ENCODE measurements around the gene NAP1L4.

The NAP1L4 gene

GRCh38 chr11:3030289-3031070 lies 38.4 kb upstream of the NAP1L4 start:
- DNase-seq (ENCODE audit: low read depth) = no peak
- no peak overlapping the region for H3K4me3 ChIP-seq (ENCODE audit: low read depth, low read length)

DNA sequence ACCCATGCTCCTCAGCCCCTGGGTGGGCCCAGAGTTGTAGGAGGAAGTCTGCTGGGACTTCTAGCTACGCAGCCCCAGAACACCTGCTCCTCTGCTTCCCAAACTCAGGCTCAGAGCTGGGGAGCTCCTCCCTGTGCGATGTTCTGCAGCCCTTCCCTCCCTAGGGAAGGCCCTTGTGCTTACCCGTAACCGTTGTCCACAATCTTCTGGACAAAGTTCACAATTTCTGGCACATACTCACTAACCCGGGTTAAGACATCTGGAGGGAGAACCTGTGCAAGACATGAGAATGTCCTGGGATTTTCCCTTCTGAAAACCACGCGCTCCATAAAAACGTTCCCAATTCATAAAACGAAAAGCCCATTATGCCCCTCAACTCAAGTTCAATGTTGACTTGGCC lies 36.7 kb upstream of the NAP1L4 start:
- no peak for DNase-seq (ENCODE audit: low read depth)
- no peak overlapping the region for H3K4me3 ChIP-seq (ENCODE audit: low read depth, low read length)
- no peak for TF ChIP-seq CTCF (IDR thresholded peaks at IDR 0.05; ENCODE audit: insufficient read depth, low read depth, low read length, missing control alignments)

More at GRCh38 chr11:3030289-3031070, 38.4 kb upstream of the NAP1L4 start:
- TF ChIP-seq CTCF (IDR thresholded peaks at IDR 0.05; ENCODE audit: insufficient read depth, low read depth, low read length, missing control alignments) = no peak

DNA sequence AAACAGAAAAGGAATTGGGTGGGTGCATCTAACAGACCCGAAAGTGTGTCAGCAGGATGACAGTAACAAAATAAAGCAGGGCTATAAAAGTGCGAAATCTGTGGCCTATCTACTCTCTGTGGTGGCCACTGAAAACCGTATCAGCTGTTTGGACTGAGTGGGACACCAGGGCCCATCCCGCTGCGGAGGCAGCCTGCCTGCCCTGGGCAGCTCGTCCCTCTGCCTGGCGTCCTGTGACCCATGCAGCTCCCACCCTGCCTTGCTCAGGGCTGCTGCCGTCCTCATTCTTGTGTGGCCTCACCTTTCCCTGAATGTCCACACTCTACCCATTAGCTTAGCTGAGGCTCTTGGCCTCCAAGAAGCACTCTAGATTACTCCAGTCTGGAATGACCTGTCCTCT lies 34.7 kb upstream of the NAP1L4 start:
- no peak overlapping the region for H3K4me3 ChIP-seq (ENCODE audit: low read depth, low read length)
- no peak for TF ChIP-seq CTCF (IDR thresholded peaks at IDR 0.05; ENCODE audit: insufficient read depth, low read depth, low read length, missing control alignments)
- DNase-seq (ENCODE audit: low read depth) = no peak

GRCh38 chr11:3022982-3023381 lies 30.9 kb upstream of the NAP1L4 start:
- no peak for TF ChIP-seq CTCF (IDR thresholded peaks at IDR 0.05; ENCODE audit: insufficient read depth, low read depth, low read length, missing control alignments)
- no peak overlapping the region for H3K4me3 ChIP-seq (ENCODE audit: low read depth, low read length)
- DNase-seq (ENCODE audit: low read depth) = no peak

GRCh38 chr11:3022300-3022967 lies 30.3 kb upstream of the NAP1L4 start:
- peak; percentile 60 for DNase-seq (ENCODE audit: low read depth)
- no peak overlapping the region for H3K4me3 ChIP-seq (ENCODE audit: low read depth, low read length)
- TF ChIP-seq CTCF (IDR thresholded peaks at IDR 0.05; ENCODE audit: insufficient read depth, low read depth, low read length, missing control alignments) = no peak

GRCh38 chr11:3021125-3021524 lies 29.0 kb upstream of the NAP1L4 start:
- peak; percentile 52 for DNase-seq (ENCODE audit: low read depth)
- TF ChIP-seq CTCF (IDR thresholded peaks at IDR 0.05; ENCODE audit: insufficient read depth, low read depth, low read length, missing control alignments) = peak; percentile 49
- H3K4me3 ChIP-seq (ENCODE audit: low read depth, low read length) = no peak overlapping the region
